ENCODE results near the gene TMEM236. TPM values are rescaled to one million over a fixed set of nuclear protein-coding genes. Genes with fewer than 3 reads are reported as not detected.

The TMEM236 gene
- total RNA-seq, 4 donors from 2014 or later, result 0.16 to 1.6 (median 0.63) TPM

- H3K36me3 ChIP-seq, result no peaks in the 10 kb centered on the region
- H3K9me3 ChIP-seq, result no peaks in the 10 kb centered on the region
- no peaks in the 10 kb centered on the region for H3K27me3 ChIP-seq
- TF ChIP-seq POLR2AphosphoS5 (IDR thresholded peaks at IDR 0.05) (no peak), CTCF (IDR thresholded peaks at IDR 0.05) (no peak)
- 52 to 75% methylated on average over 1 of the region's 1 CpG for WGBS, 2 donors (ENCODE audit: low coverage in 1 of 2)
- no peak for ATAC-seq
- H3K4me1 ChIP-seq, result no peaks in the 10 kb centered on the region
- no peak overlapping the region for H3K4me3 ChIP-seq
- H3K27ac ChIP-seq, result no peak overlapping the region
These were observed 65.3 kb downstream of the TMEM236 start for GRCh38 chr10:17817316-17817715.

- no peak for ATAC-seq
- H3K9me3 ChIP-seq, result no peaks in the 10 kb centered on the region
- no peaks in the 10 kb centered on the region for H3K27me3 ChIP-seq
- H3K4me3 ChIP-seq, result no peak overlapping the region
- WGBS, 2 donors (ENCODE audit: low coverage in 1 of 2), result 55 to 67% methylated on average over 3 of the region's 3 CpGs
- H3K4me1 ChIP-seq, result no peaks in the 10 kb centered on the region
- H3K27ac ChIP-seq, result no peak overlapping the region
- H3K36me3 ChIP-seq, result no peaks in the 10 kb centered on the region
- TF ChIP-seq POLR2A (IDR thresholded peaks at IDR 0.05) (no peak), POLR2AphosphoS5 (IDR thresholded peaks at IDR 0.05) (no peak), CTCF (IDR thresholded peaks at IDR 0.05) (no peak), EP300 (IDR thresholded peaks at IDR 0.05) (no peak)
These were observed 65.8 kb downstream of the TMEM236 start for GRCh38 chr10:17817790-17818189.

GRCh38 chr10:17819836-17820235, 67.8 kb downstream of the TMEM236 start:
- no peak for ATAC-seq
- Histone ChIP-seq H3K4me3 (no peak overlapping the region), H3K4me1 (no peaks in the 10 kb centered on the region), H3K27ac (no peak overlapping the region), H3K36me3 (no peaks in the 10 kb centered on the region), H3K9me3 (no peaks in the 10 kb centered on the region), H3K27me3 (no peaks in the 10 kb centered on the region)
- 53 to 84% methylated on average over 4 to 7 of the region's 7 CpGs for WGBS, 2 donors (ENCODE audit: low coverage in 1 of 2)
- TF ChIP-seq EP300 (IDR thresholded peaks at IDR 0.05), result no peak
- no peak for TF ChIP-seq POLR2AphosphoS5 (IDR thresholded peaks at IDR 0.05)
- no peak for TF ChIP-seq POLR2A (IDR thresholded peaks at IDR 0.05)
- TF ChIP-seq CTCF (IDR thresholded peaks at IDR 0.05), result no peak

- no peaks in the 10 kb centered on the region for H3K27me3 ChIP-seq
- no peaks in the 10 kb centered on the region for H3K36me3 ChIP-seq
- no peak overlapping the region for H3K27ac ChIP-seq
- H3K9me3 ChIP-seq, result no peaks in the 10 kb centered on the region
- H3K4me3 ChIP-seq, result no peak overlapping the region
- no peak for ATAC-seq
- H3K4me1 ChIP-seq, result no peaks in the 10 kb centered on the region
- WGBS, 2 donors (ENCODE audit: low coverage in 1 of 2), result 71 to 100% methylated on average over 2 to 3 of the region's 3 CpGs
- no peak for TF ChIP-seq EP300 (IDR thresholded peaks at IDR 0.05)
- no peak for TF ChIP-seq POLR2A (IDR thresholded peaks at IDR 0.05)
These were observed 68.9 kb downstream of the TMEM236 start for GRCh38 chr10:17820943-17821342.

GRCh38 chr10:17821893-17822292, 69.9 kb downstream of the TMEM236 start:
- TF ChIP-seq CTCF (IDR thresholded peaks at IDR 0.05) (no peak), POLR2A (IDR thresholded peaks at IDR 0.05) (no peak)
- Histone ChIP-seq H3K27ac (no peak overlapping the region), H3K27me3 (no peaks in the 10 kb centered on the region), H3K9me3 (no peaks in the 10 kb centered on the region), H3K36me3 (no peaks in the 10 kb centered on the region), H3K4me1 (no peaks in the 10 kb centered on the region), H3K4me3 (no peak overlapping the region)
- 65 to 71% methylated on average over 1 of the region's 1 CpG for WGBS, 2 donors (ENCODE audit: low coverage in 1 of 2)
- ATAC-seq, result no peak

GRCh38 chr10:17831341-17831740, 79.3 kb downstream of the TMEM236 start:
- H3K4me3 ChIP-seq, result no peak overlapping the region
- no peaks in the 10 kb centered on the region for H3K9me3 ChIP-seq
- no peak for ATAC-seq
- H3K36me3 ChIP-seq, result no peaks in the 10 kb centered on the region
- H3K27ac ChIP-seq, result no peak overlapping the region
- peaks cover 0 to 12% (median 0%) of the 10 kb centered on the region in 3 donors for H3K4me1 ChIP-seq
- no peaks in the 10 kb centered on the region for H3K27me3 ChIP-seq
- TF ChIP-seq CTCF (IDR thresholded peaks at IDR 0.05) (no peak), EP300 (IDR thresholded peaks at IDR 0.05) (no peak), POLR2A (IDR thresholded peaks at IDR 0.05) (no peak), POLR2AphosphoS5 (IDR thresholded peaks at IDR 0.05) (no peak)
- WGBS, 2 donors (ENCODE audit: low coverage in 1 of 2), result 73 to 81% methylated on average over 1 of the region's 1 CpG

Data from gastroesophageal sphincter (tissue), 4 donors.